ENCODE data around the gene LARP1.
"Not testable (repeated sequence)": the region's sequence is repeated elsewhere in the genome, so short reads cannot be mapped to it uniquely, and the experiment has no call there.

The LARP1 gene

GRCh38 chr5:154794525-154795234 is 39.5 kb downstream of the LARP1 start:
- no peak for DNase-seq

GRCh38 chr5:154795235-154795596 is 40.0 kb downstream of the LARP1 start:
- no peak for DNase-seq

GRCh38 chr5:154797762-154798161 is 42.6 kb downstream of the LARP1 start:
- no peak for DNase-seq

GRCh38 chr5:154800582-154800981 is 45.4 kb downstream of the LARP1 start:
- no peak for DNase-seq

GRCh38 chr5:154801083-154801482 is 45.9 kb downstream of the LARP1 start:
- no peak for DNase-seq

- no peak for DNase-seq
These were observed 46.9 kb downstream of the LARP1 start for GRCh38 chr5:154802050-154802449.

- DNase-seq, result no peak
These were observed 51.0 kb downstream of the LARP1 start for GRCh38 chr5:154806176-154806575.

- DNase-seq, result no peak
These were observed 56.1 kb downstream of the LARP1 start for GRCh38 chr5:154811239-154811638.

GRCh38 chr5:154811653-154812465 is 56.7 kb downstream of the LARP1 start:
- DNase-seq, result peak; percentile 62

GRCh38 chr5:154813158-154813557 is 58.0 kb downstream of the LARP1 start:
- no peak for DNase-seq

GRCh38 chr5:154813736-154814135 is 58.6 kb downstream of the LARP1 start:
- DNase-seq, result no peak

GRCh38 chr5:154815025-154815424 is 59.8 kb downstream of the LARP1 start:
- no peak for DNase-seq

- DNase-seq, result no peak
These were observed 60.6 kb downstream of the LARP1 start for GRCh38 chr5:154815684-154816247.

GRCh38 chr5:154816891-154817492 is 61.8 kb downstream of the LARP1 start:
- no peak for DNase-seq

GRCh38 chr5:154817815-154818214 is 62.6 kb downstream of the LARP1 start:
- no peak for DNase-seq

GRCh38 chr5:154818471-154819116 is 63.4 kb downstream of the LARP1 start:
- DNase-seq, result no peak

GRCh38 chr5:154819546-154819945 is 64.4 kb downstream of the LARP1 start:
- DNase-seq, result no peak

GRCh38 chr5:154820383-154820782 is 65.2 kb downstream of the LARP1 start:
- peak; percentile 23 for DNase-seq

- DNase-seq, result not testable (repeated sequence)
These were observed 67.7 kb downstream of the LARP1 start for GRCh38 chr5:154822896-154823295.

GRCh38 chr5:154823605-154824004 is 68.4 kb downstream of the LARP1 start:
- DNase-seq, result no peak

- no peak for DNase-seq
These were observed 68.9 kb downstream of the LARP1 start for GRCh38 chr5:154824070-154824469.

GRCh38 chr5:154829181-154829588 is 74.0 kb downstream of the LARP1 start:
- peak; percentile 62 for DNase-seq

- DNase-seq, result peak; percentile 58
These were observed 74.5 kb downstream of the LARP1 start for GRCh38 chr5:154829589-154830218.

Data from NCI-H69 (cell line).